WI38 (cell line): ENCODE data around the gene TMEM141.

Experiments used
- H3K4me3 ChIP-seq: 2 replicates; pipeline ENCODE4 v1.5.1; 2011; ENCODE audit warnings: low read depth, mild to moderate bottlenecking, control low read depth, low read length
- TF ChIP-seq, protein P1 (sequence below): IDR thresholded peaks from 2 replicates; pipeline ENCODE4 v1.5.1; 2012; ENCODE audit warnings: low read depth, mild to moderate bottlenecking, control low read depth, low read length

TMEM141 gene

DNA sequence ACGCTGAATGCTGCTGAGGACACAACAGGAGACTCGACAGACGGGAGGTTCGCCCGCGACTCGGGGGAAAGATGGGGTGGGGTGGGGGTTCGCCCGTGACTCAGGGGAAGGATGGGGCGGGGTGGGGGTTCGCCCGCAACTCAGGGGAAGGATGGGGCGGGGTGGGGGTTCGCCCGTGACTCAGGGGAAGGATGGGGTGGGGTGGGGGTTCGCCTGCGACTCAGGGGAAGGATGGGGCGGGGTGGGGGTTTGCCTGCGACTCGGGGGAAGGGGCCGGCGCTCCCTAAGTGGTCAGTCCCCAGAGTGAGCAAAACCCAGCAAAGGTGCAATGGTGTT lies 45.0 kb upstream of the TMEM141 start:
- TF ChIP-seq, protein P1, sequence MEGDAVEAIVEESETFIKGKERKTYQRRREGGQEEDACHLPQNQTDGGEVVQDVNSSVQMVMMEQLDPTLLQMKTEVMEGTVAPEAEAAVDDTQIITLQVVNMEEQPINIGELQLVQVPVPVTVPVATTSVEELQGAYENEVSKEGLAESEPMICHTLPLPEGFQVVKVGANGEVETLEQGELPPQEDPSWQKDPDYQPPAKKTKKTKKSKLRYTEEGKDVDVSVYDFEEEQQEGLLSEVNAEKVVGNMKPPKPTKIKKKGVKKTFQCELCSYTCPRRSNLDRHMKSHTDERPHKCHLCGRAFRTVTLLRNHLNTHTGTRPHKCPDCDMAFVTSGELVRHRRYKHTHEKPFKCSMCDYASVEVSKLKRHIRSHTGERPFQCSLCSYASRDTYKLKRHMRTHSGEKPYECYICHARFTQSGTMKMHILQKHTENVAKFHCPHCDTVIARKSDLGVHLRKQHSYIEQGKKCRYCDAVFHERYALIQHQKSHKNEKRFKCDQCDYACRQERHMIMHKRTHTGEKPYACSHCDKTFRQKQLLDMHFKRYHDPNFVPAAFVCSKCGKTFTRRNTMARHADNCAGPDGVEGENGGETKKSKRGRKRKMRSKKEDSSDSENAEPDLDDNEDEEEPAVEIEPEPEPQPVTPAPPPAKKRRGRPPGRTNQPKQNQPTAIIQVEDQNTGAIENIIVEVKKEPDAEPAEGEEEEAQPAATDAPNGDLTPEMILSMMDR: no peak
- H3K4me3 ChIP-seq: no peak overlapping the region

DNA sequence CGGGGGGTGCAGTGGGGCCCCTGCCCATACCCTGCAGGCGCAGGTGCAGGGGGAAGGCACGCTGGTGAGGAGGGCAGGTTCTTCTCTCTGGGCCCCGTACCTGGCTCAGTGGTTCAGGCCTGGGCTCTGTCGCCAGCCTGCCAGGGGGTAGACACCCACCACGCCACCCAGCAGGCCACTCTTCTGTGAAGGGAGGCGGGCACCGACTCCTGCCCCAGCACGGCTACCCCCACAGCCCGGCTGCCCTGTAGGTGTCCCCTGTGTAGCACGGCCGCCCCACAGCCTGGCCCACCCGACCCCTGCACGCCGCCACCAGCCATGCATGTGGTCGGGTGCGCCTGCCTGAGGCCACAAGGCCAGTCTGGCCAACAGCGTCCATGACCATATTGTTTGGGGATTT lies 44.5 kb upstream of the TMEM141 start:
- H3K4me3 ChIP-seq: no peak overlapping the region
- TF ChIP-seq, protein P1: no peak

DNA sequence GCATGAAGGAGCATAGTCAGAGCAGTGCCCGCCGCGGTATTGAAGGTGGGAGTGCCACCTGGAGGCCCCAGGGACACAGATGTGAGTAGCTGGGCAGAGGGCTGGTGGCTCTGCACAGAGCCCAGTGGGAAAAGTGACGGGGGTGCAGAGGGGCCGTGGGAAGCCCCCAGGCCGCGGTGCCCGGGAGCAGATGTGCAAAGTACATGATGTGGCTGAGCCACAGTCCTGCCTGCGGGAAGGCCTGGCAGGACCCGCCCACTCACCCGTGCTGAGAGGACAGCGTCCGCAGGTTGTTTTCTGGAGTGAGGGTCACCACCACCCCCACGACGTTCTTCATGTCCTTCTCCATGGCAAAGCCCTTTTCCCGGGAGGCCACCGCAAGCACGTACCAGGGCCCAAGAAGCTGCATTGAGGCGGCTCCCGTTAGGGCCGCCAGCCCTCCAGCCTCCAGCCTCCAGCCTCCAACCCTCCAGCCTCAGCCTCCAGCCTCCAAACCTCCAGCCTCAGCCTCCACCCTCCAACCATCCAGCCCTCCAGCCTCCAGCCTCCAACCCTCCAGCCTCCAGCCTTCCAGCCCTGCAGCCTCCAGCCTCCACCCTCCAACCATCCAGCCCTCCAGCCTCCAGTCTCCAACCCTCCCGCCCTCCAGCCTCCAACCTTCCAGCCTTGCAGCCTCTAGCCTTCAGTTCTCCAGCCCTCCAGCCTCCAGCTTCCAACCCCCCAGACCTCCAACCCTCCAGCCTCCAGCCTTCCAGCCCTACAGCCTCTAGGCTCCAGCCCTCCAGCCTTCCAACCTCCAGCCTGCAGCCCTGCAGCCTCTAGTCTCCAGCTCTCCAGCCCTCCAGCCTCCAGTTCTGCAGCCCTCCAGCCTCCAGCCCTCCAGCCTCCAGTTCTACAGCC lies 43.7 kb upstream of the TMEM141 start:
- TF ChIP-seq, protein P1: no peak
- H3K4me3 ChIP-seq: no peak overlapping the region

DNA sequence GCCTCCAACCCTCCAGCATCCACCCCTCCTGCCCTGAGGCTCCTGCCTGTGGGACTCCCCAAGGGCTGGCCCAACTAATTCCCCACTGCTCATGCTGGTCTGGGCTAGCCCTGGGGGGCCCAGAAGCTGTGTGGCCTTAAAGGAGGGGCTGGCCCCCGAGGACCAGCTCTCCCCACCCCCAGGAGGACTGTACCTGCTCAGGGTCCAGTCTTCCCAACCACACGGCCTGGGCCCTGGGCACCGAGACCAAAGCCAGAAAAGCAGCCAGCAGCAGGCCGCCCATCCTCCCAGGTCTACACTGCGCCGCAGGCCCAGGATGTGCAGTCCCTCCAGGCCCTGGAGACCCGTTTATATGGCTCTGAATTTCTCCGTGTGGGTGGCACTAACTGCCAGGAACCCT lies 42.9 kb upstream of the TMEM141 start, which contains the start of gene LCN6:
Gene LCN6 (minus strand): TSS at position 325 of the 400 bp plus-strand sequence. CDS start 42 bp downstream, at position 283.
- TF ChIP-seq, protein P1: no peak

DNA sequence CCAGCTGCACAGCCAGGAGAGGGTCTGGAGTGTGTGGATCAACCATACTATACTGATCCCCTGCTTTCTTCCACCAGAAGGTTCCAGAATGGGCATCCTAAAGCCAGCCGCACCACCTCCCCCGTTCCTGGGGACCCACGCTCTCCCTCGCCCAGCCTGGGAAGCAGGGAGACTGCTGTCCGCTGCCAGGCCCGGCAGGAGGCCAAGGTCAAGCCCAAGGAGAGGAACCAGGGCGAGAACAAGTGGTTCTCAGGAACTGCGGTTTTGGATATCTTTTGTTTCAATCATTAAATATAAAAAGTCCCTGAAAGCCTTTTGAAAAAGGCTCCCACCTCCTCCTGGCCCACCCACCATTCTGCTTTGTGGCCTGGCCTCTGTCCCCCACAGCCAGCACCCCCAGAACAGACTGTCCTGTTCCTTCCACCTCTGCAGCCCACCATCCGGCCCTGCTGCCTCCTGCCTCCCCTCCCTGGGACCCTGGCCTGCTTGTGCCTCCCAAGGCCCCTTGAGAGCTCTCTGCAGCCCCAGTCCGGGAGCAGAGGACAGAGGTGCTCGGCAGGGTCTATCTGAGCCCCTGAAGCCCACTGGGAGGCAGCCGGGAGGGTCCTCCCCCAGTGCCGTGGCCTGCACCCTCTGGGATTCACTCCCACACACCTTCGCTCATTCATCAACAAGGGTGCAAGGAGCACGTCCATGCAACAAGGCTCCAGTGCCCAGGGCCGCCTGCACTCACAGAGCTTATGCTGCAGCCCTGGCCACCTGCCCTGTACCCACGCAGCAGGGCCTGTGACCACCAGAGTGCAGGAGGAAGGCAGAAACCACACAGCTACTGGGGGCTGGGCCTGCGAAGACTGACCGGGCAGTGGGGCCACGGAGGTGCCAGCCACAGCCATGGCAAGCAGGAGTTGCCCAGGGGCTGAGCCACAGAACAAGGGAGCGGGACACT lies 42.2 kb upstream of the TMEM141 start:
- H3K4me3 ChIP-seq: no peak overlapping the region
- TF ChIP-seq, protein P1: no peak

More for the DNA sequence above, 42.9 kb upstream of the TMEM141 start, which contains the start of gene LCN6:
- no peak within 1 kb of the TSS for H3K4me3 ChIP-seq

DNA sequence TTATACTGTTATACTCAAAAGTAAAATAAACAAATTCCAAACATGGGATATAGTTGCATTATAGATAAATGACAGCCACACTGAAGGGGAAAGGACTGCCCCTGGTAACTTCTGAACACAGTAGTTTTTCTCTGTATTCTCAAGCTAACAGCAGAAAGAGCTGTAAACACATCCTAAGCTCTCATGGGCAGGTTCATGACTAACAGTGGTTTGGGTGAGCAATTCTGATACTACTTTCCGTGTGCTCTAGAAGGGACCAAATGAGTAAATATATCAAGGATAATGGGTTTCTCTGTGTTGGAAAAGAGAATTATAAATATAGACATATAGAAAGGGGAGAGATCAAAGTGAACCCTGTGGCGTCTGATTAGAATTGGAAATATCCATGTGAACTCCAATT lies 40.6 kb upstream of the TMEM141 start:
- TF ChIP-seq, protein P1: no peak
- no peak overlapping the region for H3K4me3 ChIP-seq

DNA sequence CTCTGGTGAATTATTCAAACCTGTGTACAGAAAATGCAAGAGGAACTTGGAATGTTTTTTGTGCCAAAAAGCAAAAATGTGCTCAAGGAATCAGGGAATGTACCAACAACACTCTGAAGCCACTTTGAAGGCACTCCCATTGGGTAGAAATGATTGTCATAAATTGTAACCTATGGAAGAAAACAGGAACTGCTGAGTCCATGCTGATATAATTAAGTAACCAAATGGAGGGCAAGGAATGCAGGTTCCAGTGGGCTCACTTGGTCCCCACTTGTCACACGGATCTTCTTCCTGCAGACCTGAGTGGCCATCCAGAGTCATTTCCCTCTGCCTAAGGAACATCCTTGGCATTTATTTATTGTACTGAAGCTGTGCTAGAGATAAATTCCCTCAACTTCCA lies 39.9 kb upstream of the TMEM141 start:
- no peak overlapping the region for H3K4me3 ChIP-seq
- TF ChIP-seq, protein P1: no peak
